ENCODE results near the gene GDA. TPM values are rescaled to one million over a fixed set of nuclear protein-coding genes. Genes with fewer than 3 reads are reported as not detected.

The GDA gene
- total RNA-seq (under 1 TPM in 2 of 7 donors, not detected in 5; 0.07 to 0.19 TPM), polyA plus RNA-seq (under 1 TPM in 2 of 3 donors, not detected in 1; 0.02 to 0.03 TPM)
- long read RNA-seq, donor 1, result 0 reads
- long read RNA-seq, donor 2, result 0 reads

GRCh38 chr9:72149231-72149975, at the start of gene GDA:
Gene GDA (plus strand): TSS chr9:72149440. CDS start chr9:72149560, 120 bp downstream.
- intact Hi-C loops (cut with DNase I; ENCODE audit: low total_unique reads), result no loop called here
- DNase-seq, result no peak
- Histone ChIP-seq H3K27me3 (replicated peaks in 1 of 7) (peaks cover 0 to 48% (median 21%) of the 10 kb centered on the region in 7 donors), H3K4me3 (peak within 1 kb of the TSS in 3 of 8 donors; percentile 12 to 39 (median 23)), H3K36me3 (no peaks in the 10 kb centered on the region), H3K4me1 (peaks cover 5 to 13% (median 10%) of the 10 kb centered on the region in 6 donors), H3K27ac (no peak within 1 kb of the TSS), H3K9me3 (no peaks in the 10 kb centered on the region)
- 2 to 13% (median 5%) methylated on average over 27 to 70 of the region's 70 CpGs for WGBS, 5 donors
- no peak for TF ChIP-seq POLR2AphosphoS5 (IDR thresholded peaks at IDR 0.05)
- no peak for TF ChIP-seq POLR2A (IDR thresholded peaks at IDR 0.05)
- TF ChIP-seq CTCF (IDR thresholded peaks at IDR 0.05 in 8 of 11, conservative IDR thresholded peaks at IDR 0.05 in 3 of 11), result no peak

GRCh38 chr9:72102520-72102919, 46.7 kb upstream of the GDA start:
- Histone ChIP-seq H3K27me3 (replicated peaks in 1 of 7) (no peaks in the 10 kb centered on the region), H3K36me3 (no peaks in the 10 kb centered on the region), H3K27ac (no peak overlapping the region), H3K4me1 (no peaks in the 10 kb centered on the region), H3K4me3 (no peak overlapping the region), H3K9me3 (peaks cover 0 to 12% (median 0%) of the 10 kb centered on the region in 8 donors)
- TF ChIP-seq POLR2A (IDR thresholded peaks at IDR 0.05) (no peak), CTCF (IDR thresholded peaks at IDR 0.05 in 8 of 11, conservative IDR thresholded peaks at IDR 0.05 in 3 of 11) (no peak), POLR2AphosphoS5 (IDR thresholded peaks at IDR 0.05) (no peak)
- DNase-seq, result no peak
- intact Hi-C loops (cut with DNase I; ENCODE audit: low total_unique reads), result no loop called here
- 68 to 94% (median 90%) methylated on average over 2 of the region's 2 CpGs for WGBS, 5 donors

GRCh38 chr9:72113056-72113455, 36.2 kb upstream of the GDA start:
- no peak for TF ChIP-seq CTCF (IDR thresholded peaks at IDR 0.05 in 8 of 11, conservative IDR thresholded peaks at IDR 0.05 in 3 of 11)
- TF ChIP-seq POLR2AphosphoS5 (IDR thresholded peaks at IDR 0.05), result no peak
- TF ChIP-seq POLR2A (IDR thresholded peaks at IDR 0.05), result no peak
- intact Hi-C loops (cut with DNase I; ENCODE audit: low total_unique reads), result no loop called here
- Histone ChIP-seq H3K4me1 (no peaks in the 10 kb centered on the region), H3K27ac (no peak overlapping the region), H3K36me3 (no peaks in the 10 kb centered on the region), H3K4me3 (no peak overlapping the region), H3K9me3 (no peaks in the 10 kb centered on the region), H3K27me3 (replicated peaks in 1 of 7) (no peaks in the 10 kb centered on the region)
- WGBS, 5 donors, result 90 to 96% (median 91%) methylated on average over 2 of the region's 2 CpGs
- DNase-seq, result no peak

- TF ChIP-seq POLR2A (IDR thresholded peaks at IDR 0.05) (no peak), CTCF (IDR thresholded peaks at IDR 0.05 in 8 of 11, conservative IDR thresholded peaks at IDR 0.05 in 3 of 11) (no peak), POLR2AphosphoS5 (IDR thresholded peaks at IDR 0.05) (no peak)
- no peaks in the 10 kb centered on the region for H3K27me3 ChIP-seq (replicated peaks in 1 of 7)
- H3K36me3 ChIP-seq, result no peaks in the 10 kb centered on the region
These were observed 29.4 kb upstream of the GDA start for GRCh38 chr9:72119853-72120252.

More at GRCh38 chr9:72119853-72120252, 29.4 kb upstream of the GDA start:
- no peak for DNase-seq
- H3K9me3 ChIP-seq, result no peaks in the 10 kb centered on the region
- H3K4me1 ChIP-seq, result no peaks in the 10 kb centered on the region
- intact Hi-C loops (cut with DNase I; ENCODE audit: low total_unique reads), result no loop called here
- H3K4me3 ChIP-seq, result no peak overlapping the region
- WGBS, 5 donors, result 59 to 84% (median 78%) methylated on average over 2 of the region's 2 CpGs
- H3K27ac ChIP-seq, result no peak overlapping the region
